KMS-11 (cell line): Measurements from ENCODE around the gene DCAF5.
"Not testable (repeated sequence)": the region's sequence is repeated elsewhere in the genome, so short reads cannot be mapped to it uniquely, and the experiment has no call there.

Experiments
- H2AFZ ChIP-seq: fragments of 200-600 bp; sonication (generic); 2 replicates; pipeline ENCODE4 v1.6.1; 2016; ENCODE audit warnings: antibody characterized with exemption, mixed run types, low read depth
- H3K27ac ChIP-seq: fragments of 200-600 bp; sonication (generic); 2 replicates; pipeline ENCODE4 v1.6.1; 2016; ENCODE audit warnings: mild to moderate bottlenecking, mixed run types
- H3K27me3 ChIP-seq: fragments of 200-600 bp; sonication (generic); 2 replicates; pipeline ENCODE4 v1.6.1; 2017; ENCODE audit warnings: mild to moderate bottlenecking, low read depth, mixed run types, moderate library complexity; ENCODE audit not compliant: insufficient read depth
- H3K36me3 ChIP-seq: fragments of 200-600 bp; sonication (generic); 2 replicates; pipeline ENCODE4 v1.6.1; 2017; ENCODE audit warnings: mild to moderate bottlenecking, mixed run types; ENCODE audit not compliant: insufficient read depth
- H3K4me1 ChIP-seq: fragments of 200-600 bp; sonication (generic); 2 replicates; pipeline ENCODE4 v1.6.1; 2016; ENCODE audit warnings: mild to moderate bottlenecking, low read depth, mixed run types; ENCODE audit not compliant: poor library complexity, severe bottlenecking
- H3K4me2 ChIP-seq: fragments of 200-600 bp; sonication (generic); 2 replicates; pipeline ENCODE4 v1.7.0; 2016; ENCODE audit warnings: mild to moderate bottlenecking, mixed run types
- H3K4me3 ChIP-seq: fragments of 200-600 bp; sonication (generic); IDR thresholded peaks from 2 replicates; pipeline ENCODE4 v1.6.1; 2017; ENCODE audit warnings: low read depth, low read length, mixed read lengths; ENCODE audit not compliant: insufficient read depth
- H3K79me2 ChIP-seq: fragments of 200-600 bp; sonication (generic); 2 replicates; pipeline ENCODE4 v1.6.1; 2016; ENCODE audit warnings: low read depth, mixed run types; ENCODE audit not compliant: insufficient read depth
- H3K9ac ChIP-seq: fragments of 200-600 bp; sonication (generic); 2 replicates; pipeline ENCODE4 v1.6.1; 2016; ENCODE audit warnings: mild to moderate bottlenecking, mixed run types
- H4K20me1 ChIP-seq: fragments of 200-600 bp; sonication (generic); 2 replicates; pipeline ENCODE4 v1.6.1; 2016; ENCODE audit warnings: mild to moderate bottlenecking, mixed run types; ENCODE audit not compliant: insufficient read depth
- TF ChIP-seq, protein P1 (sequence below): fragments of 200-600 bp; sonication (generic); conservative IDR thresholded peaks from 2 replicates; pipeline ENCODE4 v1.6.1; 2017; ENCODE audit warnings: low read depth, mild to moderate bottlenecking, antibody characterized with exemption, low read length, moderate library complexity, mixed read lengths

Gene DCAF5

DNA sequence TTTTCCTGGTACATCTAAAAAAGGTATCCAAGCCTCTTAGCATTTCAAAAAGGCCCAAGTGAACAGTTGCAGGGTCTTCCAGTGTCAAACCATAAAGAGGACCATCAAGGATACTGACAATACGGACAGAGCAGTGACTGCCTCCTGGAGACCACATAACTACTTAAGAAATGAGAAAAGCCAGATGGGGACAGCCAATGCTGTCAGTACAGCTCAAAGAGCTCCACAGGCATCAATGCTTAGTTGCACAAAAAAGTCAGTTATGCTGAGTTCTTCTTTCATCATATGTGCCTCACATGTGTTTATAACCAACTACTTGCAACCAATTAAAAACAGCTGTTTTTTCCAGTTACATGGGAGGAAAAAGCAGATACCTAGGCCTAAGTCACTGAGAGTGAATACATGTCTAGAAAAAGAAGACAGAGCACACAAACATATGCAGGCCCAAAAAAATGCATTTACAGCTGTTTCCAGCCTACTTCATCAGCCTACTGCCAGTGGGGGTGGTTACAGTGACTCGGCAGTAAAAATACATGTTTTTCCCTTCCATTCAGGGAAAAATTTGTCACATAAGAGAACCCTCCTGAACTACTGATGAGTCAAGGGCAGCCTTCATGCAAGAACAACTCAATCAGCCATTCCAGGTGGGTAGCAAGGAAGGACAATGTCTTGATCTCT, 84.0 kb downstream of the DCAF5 start:
- no peak overlapping the region for H3K4me3 ChIP-seq
- no peak overlapping the region for H3K9ac ChIP-seq
- H3K4me2 ChIP-seq = no peak overlapping the region
- no peaks in the 10 kb centered on the region for H4K20me1 ChIP-seq
- no peaks in the 10 kb centered on the region for H3K36me3 ChIP-seq
- H3K27ac ChIP-seq = no peak overlapping the region
- TF ChIP-seq, protein P1, sequence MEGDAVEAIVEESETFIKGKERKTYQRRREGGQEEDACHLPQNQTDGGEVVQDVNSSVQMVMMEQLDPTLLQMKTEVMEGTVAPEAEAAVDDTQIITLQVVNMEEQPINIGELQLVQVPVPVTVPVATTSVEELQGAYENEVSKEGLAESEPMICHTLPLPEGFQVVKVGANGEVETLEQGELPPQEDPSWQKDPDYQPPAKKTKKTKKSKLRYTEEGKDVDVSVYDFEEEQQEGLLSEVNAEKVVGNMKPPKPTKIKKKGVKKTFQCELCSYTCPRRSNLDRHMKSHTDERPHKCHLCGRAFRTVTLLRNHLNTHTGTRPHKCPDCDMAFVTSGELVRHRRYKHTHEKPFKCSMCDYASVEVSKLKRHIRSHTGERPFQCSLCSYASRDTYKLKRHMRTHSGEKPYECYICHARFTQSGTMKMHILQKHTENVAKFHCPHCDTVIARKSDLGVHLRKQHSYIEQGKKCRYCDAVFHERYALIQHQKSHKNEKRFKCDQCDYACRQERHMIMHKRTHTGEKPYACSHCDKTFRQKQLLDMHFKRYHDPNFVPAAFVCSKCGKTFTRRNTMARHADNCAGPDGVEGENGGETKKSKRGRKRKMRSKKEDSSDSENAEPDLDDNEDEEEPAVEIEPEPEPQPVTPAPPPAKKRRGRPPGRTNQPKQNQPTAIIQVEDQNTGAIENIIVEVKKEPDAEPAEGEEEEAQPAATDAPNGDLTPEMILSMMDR = no peak
- no peaks in the 10 kb centered on the region for H3K79me2 ChIP-seq
- H3K27me3 ChIP-seq = no peaks in the 10 kb centered on the region
- no peak overlapping the region for H2AFZ ChIP-seq
- peaks cover 12% of the 10 kb centered on the region for H3K4me1 ChIP-seq

DNA sequence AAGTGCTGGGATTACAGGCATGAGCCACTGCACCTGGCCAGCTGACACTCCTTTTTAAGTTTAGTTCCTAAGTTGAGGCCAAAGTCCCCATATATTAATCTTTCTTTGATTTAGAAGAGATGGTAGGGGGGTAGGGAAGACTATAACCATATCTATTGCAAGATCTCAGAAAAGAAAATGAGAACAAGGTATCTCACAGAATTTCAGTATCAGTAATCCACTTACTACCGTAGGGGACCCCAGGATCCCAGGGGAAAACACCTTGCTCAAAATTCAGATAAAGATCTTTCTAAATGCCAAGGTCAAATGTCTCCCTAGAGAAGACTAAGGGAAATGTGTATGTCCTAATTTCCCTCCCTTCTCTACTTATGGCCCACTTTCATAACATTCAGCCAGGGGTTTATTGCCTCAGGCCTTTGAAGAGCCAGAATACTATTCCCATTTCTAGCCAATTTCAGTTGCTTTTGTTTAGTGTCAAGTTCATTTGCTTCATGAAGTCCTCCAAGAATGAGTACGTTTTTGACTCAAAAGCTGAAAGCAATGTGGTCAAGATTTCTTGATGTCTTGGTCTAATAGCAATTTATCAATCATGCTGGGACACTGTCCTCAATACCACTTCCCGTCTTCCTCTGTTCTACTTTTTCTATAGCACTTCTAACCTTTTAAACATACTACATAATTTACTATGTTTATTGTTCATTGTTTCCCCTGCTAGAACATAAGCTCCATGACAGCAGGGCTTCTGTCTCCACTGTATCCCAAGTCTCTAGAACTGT, 86.3 kb downstream of the DCAF5 start:
- Histone ChIP-seq H4K20me1 (no peaks in the 10 kb centered on the region), H3K27ac (no peak overlapping the region), H3K27me3 (no peaks in the 10 kb centered on the region), H3K36me3 (no peaks in the 10 kb centered on the region), H3K4me2 (no peak overlapping the region), H3K79me2 (no peaks in the 10 kb centered on the region), H3K4me3 (no peak overlapping the region), H3K9ac (no peak overlapping the region), H2AFZ (no peak overlapping the region), H3K4me1 (peaks cover 12% of the 10 kb centered on the region)
- TF ChIP-seq, protein P1 = no peak

DNA sequence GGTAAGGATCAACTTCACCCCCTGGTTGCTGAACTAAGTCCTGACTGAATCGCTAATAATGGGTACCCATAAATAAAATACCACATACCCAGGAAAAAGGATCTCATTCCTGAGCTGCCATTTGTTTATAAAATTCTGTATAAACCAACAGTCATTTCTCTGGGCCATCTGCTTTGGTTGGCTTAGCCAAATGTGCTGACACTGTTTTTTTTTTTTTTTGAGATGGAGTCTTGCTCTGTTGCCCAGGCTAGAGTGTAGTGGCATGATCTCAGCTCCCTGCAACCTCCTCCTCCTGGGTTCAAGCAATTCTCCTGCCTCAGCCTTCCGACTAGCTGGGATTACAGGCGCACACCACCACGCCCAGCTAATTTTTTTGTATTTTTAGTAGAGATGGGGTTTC, 87.0 kb downstream of the DCAF5 start:
- peaks cover 12% of the 10 kb centered on the region for H3K4me1 ChIP-seq
- not testable (repeated sequence) for H2AFZ ChIP-seq, H4K20me1 ChIP-seq, H3K4me2 ChIP-seq, H3K79me2 ChIP-seq, H3K9ac ChIP-seq, H3K4me3 ChIP-seq, H3K36me3 ChIP-seq, H3K27ac ChIP-seq, H3K27me3 ChIP-seq

DNA sequence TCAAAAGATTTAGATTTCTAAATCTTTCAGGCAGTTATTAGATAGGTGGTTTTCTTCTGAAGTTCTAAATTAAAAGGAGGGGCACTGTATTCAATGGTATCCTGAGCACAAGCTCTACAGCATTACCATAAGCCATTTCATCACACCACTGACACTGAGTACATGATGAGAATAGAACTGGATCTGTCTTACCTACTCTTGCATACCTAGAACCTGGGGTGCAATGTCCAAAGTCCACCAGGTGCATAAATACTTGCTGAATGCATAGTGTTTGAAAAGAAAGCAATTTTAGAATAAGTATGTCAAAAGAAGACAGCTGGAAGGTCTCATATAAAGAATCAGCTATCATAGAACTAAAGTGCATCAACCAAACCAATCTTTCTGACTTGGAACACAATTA, 88.3 kb downstream of the DCAF5 start:
- Histone ChIP-seq H3K4me2 (no peak overlapping the region), H3K4me1 (peaks cover 9% of the 10 kb centered on the region), H3K9ac (no peak overlapping the region), H3K4me3 (no peak overlapping the region), H2AFZ (no peak overlapping the region), H3K27ac (no peak overlapping the region), H3K27me3 (no peaks in the 10 kb centered on the region), H3K79me2 (no peaks in the 10 kb centered on the region), H4K20me1 (no peaks in the 10 kb centered on the region), H3K36me3 (no peaks in the 10 kb centered on the region)
- TF ChIP-seq, protein P1 = no peak
